HG03103 (cell line): ENCODE measurements around the gene TRERF1.

Experiments used
- ATAC-seq: cut with Tn5 transposase; IDR thresholded peaks from one replicate; pipeline ENCODE4 v1.9.1; 2021; ENCODE audit warnings: low read depth; ENCODE audit not compliant: unreplicated experiment

TRERF1 gene

GRCh38 chr6:42263165-42263728 lies 188.5 kb downstream of the TRERF1 start:
- no peak for ATAC-seq

- ATAC-seq: no peak
These were observed 190.8 kb downstream of the TRERF1 start for GRCh38 chr6:42260972-42261371.

- no peak for ATAC-seq
These were observed 191.3 kb downstream of the TRERF1 start for GRCh38 chr6:42260396-42260888.

GRCh38 chr6:42259841-42260395 lies 191.8 kb downstream of the TRERF1 start:
- ATAC-seq: no peak

- ATAC-seq: no peak
These were observed 192.4 kb downstream of the TRERF1 start for GRCh38 chr6:42259286-42259685.

- no peak for ATAC-seq
These were observed 194.1 kb downstream of the TRERF1 start for GRCh38 chr6:42257614-42258013.

- ATAC-seq: no peak
These were observed 194.7 kb downstream of the TRERF1 start for GRCh38 chr6:42257063-42257462.

- ATAC-seq: no peak
These were observed 196.7 kb downstream of the TRERF1 start for GRCh38 chr6:42255050-42255449.

GRCh38 chr6:42254505-42254904 lies 197.2 kb downstream of the TRERF1 start:
- ATAC-seq: no peak

- ATAC-seq: no peak
These were observed 199.7 kb downstream of the TRERF1 start for GRCh38 chr6:42251911-42252637.

- no peak for ATAC-seq
These were observed 200.2 kb downstream of the TRERF1 start for GRCh38 chr6:42251500-42251899.

- no peak for ATAC-seq
These were observed 201.3 kb downstream of the TRERF1 start for GRCh38 chr6:42250274-42250931.

GRCh38 chr6:42249279-42249678 lies 202.4 kb downstream of the TRERF1 start:
- ATAC-seq: no peak

- ATAC-seq: no peak
These were observed 208.7 kb downstream of the TRERF1 start for GRCh38 chr6:42243046-42243445.

- ATAC-seq: no peak
These were observed 209.8 kb downstream of the TRERF1 start for GRCh38 chr6:42241915-42242314.

GRCh38 chr6:42239736-42240375 lies 211.9 kb downstream of the TRERF1 start:
- no peak for ATAC-seq

- ATAC-seq: no peak
These were observed 212.4 kb downstream of the TRERF1 start for GRCh38 chr6:42239333-42239732.

GRCh38 chr6:42237857-42238256 lies 213.9 kb downstream of the TRERF1 start:
- no peak for ATAC-seq

- no peak for ATAC-seq
These were observed 214.8 kb downstream of the TRERF1 start for GRCh38 chr6:42236682-42237473.

- ATAC-seq: no peak
These were observed 215.7 kb downstream of the TRERF1 start for GRCh38 chr6:42236030-42236429.
